IPS-18a (cell line): ENCODE results near the gene KRTAP25-1.

Experiments
- H3K27ac ChIP-seq: one replicate; pipeline ENCODE4 v1.5.1; 2013; ENCODE audit warnings: low read length
- H3K27me3 ChIP-seq: one replicate; pipeline ENCODE4 v1.6.1; 2013; ENCODE audit warnings: mild to moderate bottlenecking, low read length; ENCODE audit not compliant: control insufficient read depth, insufficient read depth
- H3K36me3 ChIP-seq: one replicate; pipeline ENCODE4 v1.6.1; 2013; ENCODE audit warnings: low read depth, low read length; ENCODE audit not compliant: control insufficient read depth
- H3K4me1 ChIP-seq: one replicate; pipeline ENCODE4 v1.6.1; 2013; ENCODE audit warnings: low read depth, low read length; ENCODE audit not compliant: control insufficient read depth
- H3K4me3 ChIP-seq: one replicate; pipeline ENCODE4 v1.5.1; 2013; ENCODE audit warnings: low read length
- H3K9ac ChIP-seq: one replicate; pipeline ENCODE4 v1.6.1; 2013; ENCODE audit warnings: mild to moderate bottlenecking, low read length, moderate library complexity
- H3K9me3 ChIP-seq: one replicate; pipeline ENCODE4 v1.6.1; 2013; ENCODE audit warnings: low read depth, low read length; ENCODE audit not compliant: control insufficient read depth

Gene KRTAP25-1

GRCh38 chr21:30289215-30289614 lies at the start of gene KRTAP25-1:
TSS of gene KRTAP25-1 (minus strand) at chr21:30289514. CDS start at chr21:30289490, 24 bp downstream.
- Histone ChIP-seq H3K4me3 (no peak within 1 kb of the TSS), H3K36me3 (no peaks in the 10 kb centered on the region), H3K9me3 (no peaks in the 10 kb centered on the region), H3K9ac (no peak within 1 kb of the TSS), H3K4me1 (no peaks in the 10 kb centered on the region), H3K27me3 (no peaks in the 10 kb centered on the region), H3K27ac (no peak within 1 kb of the TSS)

DNA sequence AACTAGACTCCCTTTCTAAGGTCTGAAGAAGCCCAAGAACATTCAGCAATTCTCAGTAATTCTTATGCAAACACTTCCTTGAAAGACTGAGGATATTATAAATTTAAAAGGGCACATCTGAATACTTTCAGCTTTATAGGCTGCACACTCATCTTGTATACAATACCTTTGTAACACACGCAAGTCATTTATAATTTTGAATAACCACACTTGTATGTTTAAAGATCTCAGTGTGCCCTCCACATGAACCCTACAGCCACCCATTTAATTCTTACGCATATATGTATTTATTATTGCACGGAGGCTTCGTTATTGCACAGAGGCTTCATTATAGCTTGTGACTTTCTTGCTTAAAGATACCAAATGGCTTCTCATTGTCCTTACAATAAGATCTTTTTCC lies 49.4 kb upstream of the KRTAP25-1 start:
- no peak overlapping the region for H3K27ac ChIP-seq
- H3K27me3 ChIP-seq = no peaks in the 10 kb centered on the region
- no peaks in the 10 kb centered on the region for H3K36me3 ChIP-seq
- H3K4me3 ChIP-seq = no peak overlapping the region
- H3K9me3 ChIP-seq = no peaks in the 10 kb centered on the region
- no peaks in the 10 kb centered on the region for H3K4me1 ChIP-seq
- no peak overlapping the region for H3K9ac ChIP-seq

GRCh38 chr21:30337772-30338171 lies 48.5 kb upstream of the KRTAP25-1 start:
- H3K27ac ChIP-seq = no peak overlapping the region
- no peaks in the 10 kb centered on the region for H3K36me3 ChIP-seq
- no peaks in the 10 kb centered on the region for H3K4me1 ChIP-seq
- H3K27me3 ChIP-seq = no peaks in the 10 kb centered on the region
- H3K9ac ChIP-seq = no peak overlapping the region
- no peaks in the 10 kb centered on the region for H3K9me3 ChIP-seq
- H3K4me3 ChIP-seq = no peak overlapping the region

DNA sequence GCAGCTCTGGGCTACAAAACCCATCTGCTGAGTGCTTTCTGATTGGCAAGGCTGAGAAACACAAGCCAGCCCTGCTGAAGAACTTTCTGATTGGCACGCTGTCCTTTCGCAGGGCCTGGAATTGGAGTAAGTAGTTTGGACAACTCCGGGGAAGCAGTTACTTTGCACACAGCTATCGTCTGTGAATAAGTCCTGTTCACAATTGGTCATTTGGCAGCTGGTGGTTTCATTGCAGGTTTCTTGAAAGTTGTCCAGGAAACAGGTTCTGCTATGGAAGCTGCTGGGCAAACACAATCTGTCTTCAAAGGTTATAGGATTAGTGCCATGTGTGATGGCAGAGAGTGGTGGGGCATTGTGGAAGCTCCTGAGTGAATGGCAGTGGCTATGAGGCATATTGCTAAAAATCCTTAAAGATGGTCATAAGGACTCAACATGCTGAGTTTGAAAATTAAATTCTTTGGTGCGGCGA lies 48.0 kb upstream of the KRTAP25-1 start, which contains the start of gene KRTAP27-1:
KRTAP27-1 (minus strand) TSS at position 419 of the 469 bp plus-strand sequence; CDS start at position 393, 26 bp downstream.
- Histone ChIP-seq H3K9ac (no peak within 1 kb of the TSS), H3K36me3 (no peaks in the 10 kb centered on the region), H3K27ac (no peak within 1 kb of the TSS), H3K27me3 (no peaks in the 10 kb centered on the region), H3K9me3 (no peaks in the 10 kb centered on the region), H3K4me3 (no peak within 1 kb of the TSS), H3K4me1 (no peaks in the 10 kb centered on the region)

GRCh38 chr21:30336596-30336995 lies 47.3 kb upstream of the KRTAP25-1 start:
- no peaks in the 10 kb centered on the region for H3K36me3 ChIP-seq
- H3K9ac ChIP-seq = no peak overlapping the region
- H3K9me3 ChIP-seq = no peaks in the 10 kb centered on the region
- no peaks in the 10 kb centered on the region for H3K4me1 ChIP-seq
- H3K27ac ChIP-seq = no peak overlapping the region
- no peaks in the 10 kb centered on the region for H3K27me3 ChIP-seq
- H3K4me3 ChIP-seq = no peak overlapping the region

- Histone ChIP-seq H3K27me3 (no peaks in the 10 kb centered on the region), H3K4me1 (no peaks in the 10 kb centered on the region), H3K9me3 (no peaks in the 10 kb centered on the region), H3K4me3 (no peak overlapping the region), H3K9ac (no peak overlapping the region), H3K27ac (no peak overlapping the region), H3K36me3 (no peaks in the 10 kb centered on the region)
Observed at GRCh38 chr21:30333736-30334135, 44.4 kb upstream of the KRTAP25-1 start.

DNA sequence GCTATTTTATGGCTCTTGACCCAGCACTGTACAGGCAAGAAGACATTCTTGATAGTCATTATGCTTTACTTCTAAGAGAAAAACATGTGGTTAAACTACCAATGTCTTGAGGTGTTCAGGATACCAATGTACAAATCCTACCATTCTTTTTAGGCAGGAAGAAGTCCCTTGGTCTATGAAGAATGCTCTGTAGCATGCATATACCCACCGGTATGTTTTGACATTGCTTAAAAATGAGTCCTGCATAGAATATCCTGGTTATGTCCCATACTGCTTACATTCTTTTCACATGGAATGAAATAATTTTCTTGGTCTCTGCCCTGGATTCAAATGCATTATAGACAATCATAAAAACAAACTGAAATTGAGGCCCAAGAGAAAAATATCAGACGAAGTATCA lies 43.4 kb upstream of the KRTAP25-1 start:
- H3K36me3 ChIP-seq = no peaks in the 10 kb centered on the region
- no peaks in the 10 kb centered on the region for H3K27me3 ChIP-seq
- H3K4me3 ChIP-seq = no peak overlapping the region
- H3K27ac ChIP-seq = no peak overlapping the region
- no peaks in the 10 kb centered on the region for H3K4me1 ChIP-seq
- no peak overlapping the region for H3K9ac ChIP-seq
- no peaks in the 10 kb centered on the region for H3K9me3 ChIP-seq

DNA sequence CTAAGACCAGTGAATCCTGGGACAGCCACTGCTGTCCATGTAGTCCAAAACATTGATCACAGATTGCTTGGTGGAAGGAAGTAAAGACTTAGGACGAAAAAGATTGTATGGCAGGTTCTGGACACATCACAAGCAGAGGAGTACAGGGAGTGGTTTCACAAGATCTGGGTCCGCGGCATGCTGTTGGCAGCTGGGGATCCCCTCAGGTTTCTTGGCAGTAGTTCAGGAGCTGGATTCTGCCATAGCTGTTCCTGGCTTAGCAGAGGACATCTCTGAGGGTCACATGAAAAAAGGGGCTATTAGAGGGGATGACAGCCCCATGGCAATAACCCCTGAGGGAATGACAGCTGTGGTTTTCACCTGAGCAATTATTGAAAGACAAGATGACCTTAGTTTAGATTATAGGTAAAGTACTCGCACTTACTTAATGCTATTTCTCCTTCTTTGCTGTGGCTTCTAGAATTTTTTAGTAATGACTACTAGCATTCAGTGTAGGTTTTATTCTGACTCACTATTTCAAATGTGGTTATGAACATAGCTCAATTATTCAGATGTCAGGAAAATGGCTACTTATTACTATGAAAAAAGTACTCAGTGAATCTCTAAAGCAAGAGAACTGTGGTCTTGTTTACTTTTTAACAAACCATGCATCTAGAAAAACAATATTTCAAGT lies 40.0 kb upstream of the KRTAP25-1 start:
- Histone ChIP-seq H3K9ac (no peak overlapping the region), H3K4me1 (no peaks in the 10 kb centered on the region), H3K4me3 (no peak overlapping the region), H3K36me3 (no peaks in the 10 kb centered on the region), H3K27ac (no peak overlapping the region), H3K27me3 (no peaks in the 10 kb centered on the region), H3K9me3 (no peaks in the 10 kb centered on the region)

DNA sequence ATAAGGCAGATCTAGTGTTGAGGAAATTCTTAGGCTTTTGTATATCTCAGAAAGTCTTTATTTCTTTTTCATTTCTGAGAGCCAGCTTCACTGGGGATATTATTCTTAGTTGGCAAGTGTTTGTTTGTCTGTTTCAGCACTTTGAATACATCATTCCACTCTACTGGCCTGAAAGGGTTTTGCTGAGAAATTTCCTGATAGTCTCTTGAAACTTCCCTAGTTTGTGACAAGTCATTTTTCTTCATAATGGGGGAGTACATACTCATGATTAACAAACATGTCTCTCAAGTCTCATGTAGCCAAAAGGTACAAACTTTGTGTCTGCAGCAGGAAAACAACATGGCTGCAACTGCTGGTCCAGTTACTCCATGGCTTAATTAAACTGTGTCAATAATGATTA lies 37.1 kb upstream of the KRTAP25-1 start:
- Histone ChIP-seq H3K4me1 (no peaks in the 10 kb centered on the region), H3K27ac (no peak overlapping the region), H3K27me3 (no peaks in the 10 kb centered on the region), H3K4me3 (no peak overlapping the region), H3K36me3 (no peaks in the 10 kb centered on the region), H3K9ac (no peak overlapping the region), H3K9me3 (no peaks in the 10 kb centered on the region)

- H3K4me1 ChIP-seq = no peaks in the 10 kb centered on the region
- H3K36me3 ChIP-seq = no peaks in the 10 kb centered on the region
- H3K27ac ChIP-seq = no peak within 1 kb of the TSS
- no peaks in the 10 kb centered on the region for H3K9me3 ChIP-seq
- no peak within 1 kb of the TSS for H3K9ac ChIP-seq
- H3K27me3 ChIP-seq = no peaks in the 10 kb centered on the region
- no peak within 1 kb of the TSS for H3K4me3 ChIP-seq
Observed at GRCh38 chr21:30320215-30320614, 30.9 kb upstream of the KRTAP25-1 start, which contains the start of gene KRTAP26-1. TSS of gene KRTAP26-1 (minus strand) at chr21:30320315. CDS start at chr21:30320035, 280 bp downstream.

DNA sequence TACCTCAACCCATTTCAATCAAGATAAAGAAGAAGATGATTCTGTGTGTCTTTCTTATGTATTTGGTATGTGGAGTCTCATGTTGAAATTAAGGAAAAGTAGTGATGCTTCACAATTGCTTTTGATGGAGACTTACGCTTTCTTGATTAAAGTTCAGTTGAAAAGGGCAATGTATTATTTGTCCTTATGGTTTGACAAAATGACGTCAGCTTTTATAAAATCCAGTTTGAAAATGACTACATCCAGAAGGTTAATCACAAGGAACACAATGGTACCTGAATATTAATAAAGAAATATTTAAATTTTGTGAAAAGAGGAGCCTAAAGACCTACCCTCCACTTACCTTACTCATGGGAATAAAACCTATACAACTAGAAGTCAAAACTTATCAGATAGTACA lies 26.4 kb upstream of the KRTAP25-1 start:
- no peak overlapping the region for H3K4me3 ChIP-seq
- H3K27ac ChIP-seq = no peak overlapping the region
- H3K9ac ChIP-seq = no peak overlapping the region
- H3K4me1 ChIP-seq = no peaks in the 10 kb centered on the region
- H3K27me3 ChIP-seq = no peaks in the 10 kb centered on the region
- no peaks in the 10 kb centered on the region for H3K9me3 ChIP-seq
- H3K36me3 ChIP-seq = no peaks in the 10 kb centered on the region

DNA sequence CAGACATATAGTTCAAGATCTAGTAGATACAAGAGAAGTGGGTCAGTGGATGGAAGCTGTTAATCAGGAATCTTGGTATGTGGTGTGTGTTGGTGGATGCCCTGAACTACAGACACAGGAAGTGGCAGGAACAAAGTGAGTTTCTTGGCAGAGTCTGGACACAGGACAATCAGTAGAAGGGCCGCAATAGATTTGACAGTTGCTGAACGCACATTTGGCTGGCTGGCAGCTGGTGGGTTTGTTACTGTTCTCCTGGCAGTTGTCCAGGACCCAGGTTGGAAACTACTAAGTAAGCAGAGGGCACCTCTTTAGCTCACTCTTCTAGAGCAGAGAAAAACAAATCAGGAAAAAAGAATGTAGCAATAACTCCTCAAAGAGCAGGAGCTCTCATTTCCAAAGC lies 17.6 kb upstream of the KRTAP25-1 start:
- Histone ChIP-seq H3K36me3 (no peaks in the 10 kb centered on the region), H3K27ac (no peak overlapping the region), H3K9me3 (no peaks in the 10 kb centered on the region), H3K27me3 (no peaks in the 10 kb centered on the region), H3K4me3 (no peak overlapping the region), H3K9ac (no peak overlapping the region), H3K4me1 (no peaks in the 10 kb centered on the region)
